Renal cortex interstitium (tissue), 11 donors: ENCODE results near the gene KATNAL1. TPM values are rescaled to one million over a fixed set of nuclear protein-coding genes. Genes with fewer than 3 reads are reported as not detected.
"Not testable (repeated sequence)": the region's sequence is repeated elsewhere in the genome, so short reads cannot be mapped to it uniquely, and the experiment has no call there.

Experiments used
- DNase-seq, 11 donors: peaks; one replicate each; pipeline ENCODE4 v3.0.0-alpha.2; 2013; ENCODE audit warnings: low read depth in 9 of 11, low spot score in 4 of 11; ENCODE audit errors: extremely low read depth in 1 of 11
- polyA plus RNA-seq, 3 donors: library from polyadenylated mRNA; unstranded; fragments of 120-200 nt; gene quantifications; one replicate each; pipeline ENCODE4 v1.2.1, GENCODE V29; 2013; ENCODE audit not compliant: insufficient read length in 3 of 3

KATNAL1 gene
- polyA plus RNA-seq, 3 donors: 12.4 to 14.8 (median 13.4) TPM

- peak; percentile 86 to 96 (median 92) for DNase-seq
Measured at GRCh38 chr13:30306762-30307193, 573 bp downstream of the KATNAL1 start.

GRCh38 chr13:30305456-30305970, 1.8 kb downstream of the KATNAL1 start:
- DNase-seq: no peak

GRCh38 chr13:30303269-30303668, 4.1 kb downstream of the KATNAL1 start:
- no peak for DNase-seq

GRCh38 chr13:30301827-30302226, 5.5 kb downstream of the KATNAL1 start:
- DNase-seq: no peak

- no peak for DNase-seq
Measured at GRCh38 chr13:30300596-30300995, 6.8 kb downstream of the KATNAL1 start.

GRCh38 chr13:30299786-30300185, 7.6 kb downstream of the KATNAL1 start:
- DNase-seq: no peak

GRCh38 chr13:30295116-30295515, 12.2 kb downstream of the KATNAL1 start:
- DNase-seq: no peak

- DNase-seq: no peak
Measured at GRCh38 chr13:30294004-30294403, 13.3 kb downstream of the KATNAL1 start.

- DNase-seq: no peak
Measured at GRCh38 chr13:30292325-30292724, 15.0 kb downstream of the KATNAL1 start.

- no peak for DNase-seq
Measured at GRCh38 chr13:30290812-30291436, 16.4 kb downstream of the KATNAL1 start.

GRCh38 chr13:30289533-30289932, 17.8 kb downstream of the KATNAL1 start:
- DNase-seq: no peak

GRCh38 chr13:30286059-30286458, 21.3 kb downstream of the KATNAL1 start:
- not testable (repeated sequence) for DNase-seq

GRCh38 chr13:30276178-30276577, 31.2 kb downstream of the KATNAL1 start:
- DNase-seq: no peak

GRCh38 chr13:30274083-30274482, 33.3 kb downstream of the KATNAL1 start:
- DNase-seq: no peak

GRCh38 chr13:30270035-30270434, 37.3 kb downstream of the KATNAL1 start:
- not testable (repeated sequence) for DNase-seq

- DNase-seq: no peak
Measured at GRCh38 chr13:30268673-30269072, 38.7 kb downstream of the KATNAL1 start.

GRCh38 chr13:30266756-30267155, 40.6 kb downstream of the KATNAL1 start:
- no peak for DNase-seq

GRCh38 chr13:30259149-30259733, 48.1 kb downstream of the KATNAL1 start:
- not testable (repeated sequence) for DNase-seq

GRCh38 chr13:30257468-30258099, 49.8 kb downstream of the KATNAL1 start:
- peak in 9 of 11 donors; percentile 10 to 50 (median 22) for DNase-seq
